ENCODE measurements around the gene BCAP31.
"Not testable (repeated sequence)": the region's sequence is repeated elsewhere in the genome, so short reads cannot be mapped to it uniquely, and the experiment has no call there.

BCAP31 gene

GRCh38 chrX:153733651-153734240 is 9.6 kb upstream of the BCAP31 start:
- no peak for DNase-seq

GRCh38 chrX:153732401-153732800 is 8.2 kb upstream of the BCAP31 start:
- no peak for DNase-seq

GRCh38 chrX:153731845-153732215 is 7.6 kb upstream of the BCAP31 start:
- no peak for DNase-seq

- no peak for DNase-seq
These were observed 7.1 kb upstream of the BCAP31 start for GRCh38 chrX:153731117-153731844.

GRCh38 chrX:153730115-153730514 is 5.9 kb upstream of the BCAP31 start:
- DNase-seq, result not testable (repeated sequence)

- no peak for DNase-seq
These were observed 4.9 kb upstream of the BCAP31 start for GRCh38 chrX:153728951-153729631.

- no peak for DNase-seq
These were observed 3.9 kb upstream of the BCAP31 start for GRCh38 chrX:153728095-153728494.

- no peak for DNase-seq
These were observed 3.1 kb upstream of the BCAP31 start for GRCh38 chrX:153727123-153727931.

GRCh38 chrX:153726286-153727122 is 2.3 kb upstream of the BCAP31 start:
- DNase-seq, result peak; percentile 47

- DNase-seq, result no peak
These were observed 1.7 kb upstream of the BCAP31 start for GRCh38 chrX:153725832-153726285.

- DNase-seq, result no peak
These were observed 1.0 kb upstream of the BCAP31 start for GRCh38 chrX:153725039-153725831.

- DNase-seq, result no peak
These were observed 586 bp downstream of the BCAP31 start for GRCh38 chrX:153723351-153724251.

- no peak for DNase-seq
These were observed 1.4 kb downstream of the BCAP31 start for GRCh38 chrX:153722704-153723350.

- DNase-seq, result no peak
These were observed 4.5 kb downstream of the BCAP31 start for GRCh38 chrX:153719701-153720100.

- DNase-seq, result no peak
These were observed 4.9 kb downstream of the BCAP31 start for GRCh38 chrX:153719238-153719637.

- no peak for DNase-seq
These were observed 6.7 kb downstream of the BCAP31 start for GRCh38 chrX:153717445-153717844.

- DNase-seq, result no peak
These were observed 9.9 kb downstream of the BCAP31 start for GRCh38 chrX:153714256-153714655.

GRCh38 chrX:153709726-153710674 is 14.2 kb downstream of the BCAP31 start:
- DNase-seq, result no peak

- DNase-seq, result peak; percentile 47
These were observed 15.8 kb downstream of the BCAP31 start for GRCh38 chrX:153708415-153708814.

All from DMS 273 treated with DMSO at 0.1 percent for 48 hours (cell line).